ENCODE measurements around the gene AANAT.

AANAT gene

DNA sequence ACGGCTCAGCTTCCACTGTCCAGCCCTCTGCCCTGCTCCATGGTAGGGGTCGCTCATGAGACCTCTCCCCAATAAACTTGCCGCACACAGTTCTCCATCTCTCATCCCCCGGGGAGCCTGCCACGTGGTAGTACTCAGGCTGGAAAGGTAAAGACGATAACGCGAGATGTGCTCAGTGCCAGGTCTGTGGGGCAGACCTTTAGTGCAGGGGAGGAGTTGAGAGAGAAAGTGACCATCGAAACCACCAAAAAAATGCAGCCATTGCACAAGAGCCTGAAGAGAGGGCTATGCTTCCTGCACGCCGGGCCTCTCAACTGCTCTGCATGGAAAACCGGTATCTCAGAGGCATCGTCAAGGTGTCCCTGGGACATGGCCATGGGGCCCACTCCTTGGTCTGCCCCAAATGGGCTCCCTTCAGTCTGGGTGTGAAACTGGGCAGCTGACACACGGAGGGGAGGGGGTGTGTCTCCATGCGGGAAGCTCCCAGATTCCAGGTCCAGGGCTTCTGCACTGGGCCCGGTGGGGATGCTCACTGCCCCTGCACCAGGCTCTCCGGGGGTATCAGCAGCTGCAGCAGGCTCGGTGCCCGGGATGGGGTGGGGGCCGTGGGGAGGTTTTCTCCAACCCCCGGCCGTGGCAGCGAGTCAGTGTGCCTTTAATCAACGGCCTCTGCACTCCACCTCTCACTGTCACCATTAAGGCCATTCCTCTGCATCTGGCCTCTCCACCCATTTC is 4.7 kb upstream of the AANAT start:
- ATAC-seq: no peak
- TF ChIP-seq ZNF8 (CRISPR knock-in tag; IDR thresholded peaks at IDR 0.05): no peak
- TF ChIP-seq ZNF70 (CRISPR knock-in tag; IDR thresholded peaks at IDR 0.05): no peak
- TF ChIP-seq, protein P1, sequence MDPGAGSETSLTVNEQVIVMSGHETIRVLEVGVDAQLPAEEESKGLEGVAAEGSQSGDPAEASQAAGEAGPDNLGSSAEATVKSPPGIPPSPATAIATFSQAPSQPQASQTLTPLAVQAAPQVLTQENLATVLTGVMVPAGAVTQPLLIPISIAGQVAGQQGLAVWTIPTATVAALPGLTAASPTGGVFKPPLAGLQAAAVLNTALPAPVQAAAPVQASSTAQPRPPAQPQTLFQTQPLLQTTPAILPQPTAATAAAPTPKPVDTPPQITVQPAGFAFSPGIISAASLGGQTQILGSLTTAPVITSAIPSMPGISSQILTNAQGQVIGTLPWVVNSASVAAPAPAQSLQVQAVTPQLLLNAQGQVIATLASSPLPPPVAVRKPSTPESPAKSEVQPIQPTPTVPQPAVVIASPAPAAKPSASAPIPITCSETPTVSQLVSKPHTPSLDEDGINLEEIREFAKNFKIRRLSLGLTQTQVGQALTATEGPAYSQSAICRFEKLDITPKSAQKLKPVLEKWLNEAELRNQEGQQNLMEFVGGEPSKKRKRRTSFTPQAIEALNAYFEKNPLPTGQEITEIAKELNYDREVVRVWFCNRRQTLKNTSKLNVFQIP (CRISPR knock-in tag; IDR thresholded peaks at IDR 0.05; ENCODE audit: borderline replicate concordance, low read depth): no peak
- TF ChIP-seq, protein P2, sequence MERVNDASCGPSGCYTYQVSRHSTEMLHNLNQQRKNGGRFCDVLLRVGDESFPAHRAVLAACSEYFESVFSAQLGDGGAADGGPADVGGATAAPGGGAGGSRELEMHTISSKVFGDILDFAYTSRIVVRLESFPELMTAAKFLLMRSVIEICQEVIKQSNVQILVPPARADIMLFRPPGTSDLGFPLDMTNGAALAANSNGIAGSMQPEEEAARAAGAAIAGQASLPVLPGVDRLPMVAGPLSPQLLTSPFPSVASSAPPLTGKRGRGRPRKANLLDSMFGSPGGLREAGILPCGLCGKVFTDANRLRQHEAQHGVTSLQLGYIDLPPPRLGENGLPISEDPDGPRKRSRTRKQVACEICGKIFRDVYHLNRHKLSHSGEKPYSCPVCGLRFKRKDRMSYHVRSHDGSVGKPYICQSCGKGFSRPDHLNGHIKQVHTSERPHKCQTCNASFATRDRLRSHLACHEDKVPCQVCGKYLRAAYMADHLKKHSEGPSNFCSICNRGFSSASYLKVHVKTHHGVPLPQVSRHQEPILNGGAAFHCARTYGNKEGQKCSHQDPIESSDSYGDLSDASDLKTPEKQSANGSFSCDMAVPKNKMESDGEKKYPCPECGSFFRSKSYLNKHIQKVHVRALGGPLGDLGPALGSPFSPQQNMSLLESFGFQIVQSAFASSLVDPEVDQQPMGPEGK (CRISPR knock-in tag; IDR thresholded peaks at IDR 0.05; ENCODE audit: borderline replicate concordance): no peak
- TF ChIP-seq, protein P3, sequence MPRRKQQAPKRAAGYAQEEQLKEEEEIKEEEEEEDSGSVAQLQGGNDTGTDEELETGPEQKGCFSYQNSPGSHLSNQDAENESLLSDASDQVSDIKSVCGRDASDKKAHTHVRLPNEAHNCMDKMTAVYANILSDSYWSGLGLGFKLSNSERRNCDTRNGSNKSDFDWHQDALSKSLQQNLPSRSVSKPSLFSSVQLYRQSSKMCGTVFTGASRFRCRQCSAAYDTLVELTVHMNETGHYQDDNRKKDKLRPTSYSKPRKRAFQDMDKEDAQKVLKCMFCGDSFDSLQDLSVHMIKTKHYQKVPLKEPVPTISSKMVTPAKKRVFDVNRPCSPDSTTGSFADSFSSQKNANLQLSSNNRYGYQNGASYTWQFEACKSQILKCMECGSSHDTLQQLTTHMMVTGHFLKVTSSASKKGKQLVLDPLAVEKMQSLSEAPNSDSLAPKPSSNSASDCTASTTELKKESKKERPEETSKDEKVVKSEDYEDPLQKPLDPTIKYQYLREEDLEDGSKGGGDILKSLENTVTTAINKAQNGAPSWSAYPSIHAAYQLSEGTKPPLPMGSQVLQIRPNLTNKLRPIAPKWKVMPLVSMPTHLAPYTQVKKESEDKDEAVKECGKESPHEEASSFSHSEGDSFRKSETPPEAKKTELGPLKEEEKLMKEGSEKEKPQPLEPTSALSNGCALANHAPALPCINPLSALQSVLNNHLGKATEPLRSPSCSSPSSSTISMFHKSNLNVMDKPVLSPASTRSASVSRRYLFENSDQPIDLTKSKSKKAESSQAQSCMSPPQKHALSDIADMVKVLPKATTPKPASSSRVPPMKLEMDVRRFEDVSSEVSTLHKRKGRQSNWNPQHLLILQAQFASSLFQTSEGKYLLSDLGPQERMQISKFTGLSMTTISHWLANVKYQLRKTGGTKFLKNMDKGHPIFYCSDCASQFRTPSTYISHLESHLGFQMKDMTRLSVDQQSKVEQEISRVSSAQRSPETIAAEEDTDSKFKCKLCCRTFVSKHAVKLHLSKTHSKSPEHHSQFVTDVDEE (CRISPR knock-in tag; IDR thresholded peaks at IDR 0.05): no peak
- TF ChIP-seq GLIS3 (CRISPR knock-in tag; IDR thresholded peaks at IDR 0.05): no peak
- TF ChIP-seq SNAI2 (CRISPR knock-in tag; IDR thresholded peaks at IDR 0.05): no peak
- TF ChIP-seq TCF4 (CRISPR knock-in tag; IDR thresholded peaks at IDR 0.05; ENCODE audit: borderline replicate concordance): no peak
- no peak for TF ChIP-seq ISL1 (CRISPR knock-in tag; IDR thresholded peaks at IDR 0.05)
- no peak for TF ChIP-seq OSR1 (CRISPR knock-in tag; IDR thresholded peaks at IDR 0.05)
- no peak for TF ChIP-seq ZNF565 (CRISPR knock-in tag; conservative IDR thresholded peaks at IDR 0.05; ENCODE audit: low read depth)
- no peak for TF ChIP-seq ESRRG (CRISPR knock-in tag; IDR thresholded peaks at IDR 0.05)
- TF ChIP-seq RARB (CRISPR knock-in tag; IDR thresholded peaks at IDR 0.05): no peak
- no peak for TF ChIP-seq ARNTL (CRISPR knock-in tag; IDR thresholded peaks at IDR 0.05; ENCODE audit: borderline replicate concordance, low read depth)
- TF ChIP-seq TOX (CRISPR knock-in tag; IDR thresholded peaks at IDR 0.05; ENCODE audit: borderline replicate concordance): no peak
- TF ChIP-seq, protein P4, sequence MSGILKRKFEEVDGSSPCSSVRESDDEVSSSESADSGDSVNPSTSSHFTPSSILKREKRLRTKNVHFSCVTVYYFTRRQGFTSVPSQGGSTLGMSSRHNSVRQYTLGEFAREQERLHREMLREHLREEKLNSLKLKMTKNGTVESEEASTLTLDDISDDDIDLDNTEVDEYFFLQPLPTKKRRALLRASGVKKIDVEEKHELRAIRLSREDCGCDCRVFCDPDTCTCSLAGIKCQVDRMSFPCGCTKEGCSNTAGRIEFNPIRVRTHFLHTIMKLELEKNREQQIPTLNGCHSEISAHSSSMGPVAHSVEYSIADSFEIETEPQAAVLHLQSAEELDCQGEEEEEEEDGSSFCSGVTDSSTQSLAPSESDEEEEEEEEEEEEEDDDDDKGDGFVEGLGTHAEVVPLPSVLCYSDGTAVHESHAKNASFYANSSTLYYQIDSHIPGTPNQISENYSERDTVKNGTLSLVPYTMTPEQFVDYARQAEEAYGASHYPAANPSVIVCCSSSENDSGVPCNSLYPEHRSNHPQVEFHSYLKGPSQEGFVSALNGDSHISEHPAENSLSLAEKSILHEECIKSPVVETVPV (CRISPR knock-in tag; IDR thresholded peaks at IDR 0.05): no peak
- TF ChIP-seq, protein P5, sequence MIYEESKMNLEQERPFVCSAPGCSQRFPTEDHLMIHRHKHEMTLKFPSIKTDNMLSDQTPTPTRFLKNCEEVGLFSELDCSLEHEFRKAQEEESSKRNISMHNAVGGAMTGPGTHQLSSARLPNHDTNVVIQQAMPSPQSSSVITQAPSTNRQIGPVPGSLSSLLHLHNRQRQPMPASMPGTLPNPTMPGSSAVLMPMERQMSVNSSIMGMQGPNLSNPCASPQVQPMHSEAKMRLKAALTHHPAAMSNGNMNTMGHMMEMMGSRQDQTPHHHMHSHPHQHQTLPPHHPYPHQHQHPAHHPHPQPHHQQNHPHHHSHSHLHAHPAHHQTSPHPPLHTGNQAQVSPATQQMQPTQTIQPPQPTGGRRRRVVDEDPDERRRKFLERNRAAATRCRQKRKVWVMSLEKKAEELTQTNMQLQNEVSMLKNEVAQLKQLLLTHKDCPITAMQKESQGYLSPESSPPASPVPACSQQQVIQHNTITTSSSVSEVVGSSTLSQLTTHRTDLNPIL (CRISPR knock-in tag; IDR thresholded peaks at IDR 0.05; ENCODE audit: low read depth): no peak
- no peak for TF ChIP-seq ZFP30 (CRISPR knock-in tag; IDR thresholded peaks at IDR 0.05)

DNA sequence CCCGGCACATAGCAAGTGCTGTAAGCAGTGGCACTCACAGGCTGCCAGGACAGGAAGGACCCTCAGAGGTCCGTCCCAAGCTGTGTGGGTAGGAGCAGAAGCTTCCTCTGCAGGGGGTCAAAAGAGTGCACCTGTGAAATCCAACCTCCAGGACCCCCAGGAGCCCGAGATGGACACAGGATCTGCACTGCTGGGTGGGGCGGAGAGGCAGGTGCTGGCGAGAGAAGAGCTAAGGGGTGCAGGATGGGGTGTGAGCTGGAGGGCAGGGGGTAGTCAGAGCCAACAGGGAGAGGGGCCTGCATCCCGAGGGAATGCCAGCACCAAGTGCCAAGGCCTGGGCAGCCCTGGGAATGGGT is 650 bp upstream of the AANAT start:
- no peak for ATAC-seq
- TF ChIP-seq, protein P3 (CRISPR knock-in tag; IDR thresholded peaks at IDR 0.05): no peak
- TF ChIP-seq SNAI2 (CRISPR knock-in tag; IDR thresholded peaks at IDR 0.05) (no peak), PPARA (CRISPR knock-in tag; IDR thresholded peaks at IDR 0.05; ENCODE audit: borderline replicate concordance) (no peak), ZFP3 (CRISPR knock-in tag; IDR thresholded peaks at IDR 0.05) (no peak), ZNF70 (CRISPR knock-in tag; IDR thresholded peaks at IDR 0.05) (no peak), ZNF565 (CRISPR knock-in tag; conservative IDR thresholded peaks at IDR 0.05; ENCODE audit: low read depth) (no peak), ZC3H10 (CRISPR knock-in tag; IDR thresholded peaks at IDR 0.05) (no peak), ZNF8 (CRISPR knock-in tag; IDR thresholded peaks at IDR 0.05) (no peak), CSDC2 (CRISPR knock-in tag; IDR thresholded peaks at IDR 0.05) (no peak), ESRRG (CRISPR knock-in tag; IDR thresholded peaks at IDR 0.05) (no peak), ISL1 (CRISPR knock-in tag; IDR thresholded peaks at IDR 0.05) (no peak), ZFP30 (CRISPR knock-in tag; IDR thresholded peaks at IDR 0.05) (no peak), TOX (CRISPR knock-in tag; IDR thresholded peaks at IDR 0.05; ENCODE audit: borderline replicate concordance) (no peak)
- TF ChIP-seq, protein P2 (CRISPR knock-in tag; IDR thresholded peaks at IDR 0.05; ENCODE audit: borderline replicate concordance): no peak
- TF ChIP-seq, protein P1 (CRISPR knock-in tag; IDR thresholded peaks at IDR 0.05; ENCODE audit: borderline replicate concordance, low read depth): no peak

Data from SK-N-SH treated with all-trans-retinoic acid at 6 μM for 48 hours (cell line).